H7 (cell line): ENCODE measurements around the gene PIN4. TPM values are rescaled to one million over a fixed set of nuclear protein-coding genes. Genes with fewer than 3 reads are reported as not detected.

ENCODE experiments used
- DNase-seq: peaks from one replicate; pipeline ENCODE4 v3.0.0; 2012
- H3K27me3 ChIP-seq: 2 replicates; pipeline ENCODE4 v1.6.0; 2011; ENCODE audit warnings: mild to moderate bottlenecking, low read length; ENCODE audit not compliant: control insufficient read depth, insufficient read depth
- H3K36me3 ChIP-seq: replicated peaks from 2 replicates; pipeline ENCODE4 v1.5.1; 2011; ENCODE audit warnings: low read length; ENCODE audit not compliant: control insufficient read depth, insufficient read depth
- H3K4me3 ChIP-seq: 2 replicates; pipeline ENCODE4 v1.5.1; 2011; ENCODE audit warnings: low read depth, mild to moderate bottlenecking, control low read depth, low read length, moderate library complexity; ENCODE audit not compliant: insufficient read depth
- total RNA-seq: library from RNA; depleted of rRNA; stranded (reverse); fragments of >200 nt; shearing (Covaris generic); gene quantifications from 2 replicates; pipeline ENCODE4 v1.2.3, GENCODE V29; 2014; rRNA removed

The PIN4 gene
- 26.5 and 28.8 TPM in 2 replicates for total RNA-seq

GRCh38 chrX:72181178-72182125 lies at the start of gene PIN4:
PIN4 (plus strand) TSS chrX:72181757; CDS start chrX:72181786, 29 bp downstream.
- H3K4me3 ChIP-seq = peak within 1 kb of the TSS; percentile 87
- no peaks in the 10 kb centered on the region for H3K36me3 ChIP-seq
- no peaks in the 10 kb centered on the region for H3K27me3 ChIP-seq
- peak; percentile 86 for DNase-seq

- DNase-seq = no peak
- Histone ChIP-seq H3K27me3 (peaks cover 36% of the 10 kb centered on the region), H3K36me3 (no peaks in the 10 kb centered on the region; the same call in 1 of the 2 replicates), H3K4me3 (no peak overlapping the region; the same call in 1 of the 2 replicates)
Measured at GRCh38 chrX:72132456-72132855, 49.1 kb upstream of the PIN4 start.

- Histone ChIP-seq H3K27me3 (peaks cover 33% of the 10 kb centered on the region), H3K4me3 (no peak overlapping the region), H3K36me3 (no peaks in the 10 kb centered on the region; the same call in none of the 2 replicates)
- DNase-seq = no peak
Measured at GRCh38 chrX:72133851-72134546, 47.6 kb upstream of the PIN4 start.

- H3K36me3 ChIP-seq = peaks cover 5% of the 10 kb centered on the region
- no peak overlapping the region for H3K4me3 ChIP-seq
- DNase-seq = no peak
- no peaks in the 10 kb centered on the region for H3K27me3 ChIP-seq
Measured at GRCh38 chrX:72137846-72138495, 43.6 kb upstream of the PIN4 start.

GRCh38 chrX:72139538-72139937 lies 42.0 kb upstream of the PIN4 start:
- no peaks in the 10 kb centered on the region for H3K27me3 ChIP-seq
- no peak for DNase-seq
- H3K4me3 ChIP-seq = no peak overlapping the region
- H3K36me3 ChIP-seq = peaks cover 5% of the 10 kb centered on the region; the same call in 1 of the 2 replicates

- H3K27me3 ChIP-seq = no peaks in the 10 kb centered on the region
- H3K4me3 ChIP-seq = no peak overlapping the region
- H3K36me3 ChIP-seq = peaks cover 5% of the 10 kb centered on the region; the same call in 1 of the 2 replicates
- no peak for DNase-seq
Measured at GRCh38 chrX:72141372-72142004, 40.1 kb upstream of the PIN4 start.

- Histone ChIP-seq H3K36me3 (peaks cover 5% of the 10 kb centered on the region; the same call in 1 of the 2 replicates), H3K27me3 (no peaks in the 10 kb centered on the region), H3K4me3 (no peak overlapping the region)
- no peak for DNase-seq
Measured at GRCh38 chrX:72142094-72142793, 39.3 kb upstream of the PIN4 start.

- Histone ChIP-seq H3K36me3 (peaks cover 5% of the 10 kb centered on the region; the same call in 1 of the 2 replicates), H3K27me3 (no peaks in the 10 kb centered on the region), H3K4me3 (no peak overlapping the region)
- DNase-seq = no peak
Measured at GRCh38 chrX:72142794-72143608, 38.6 kb upstream of the PIN4 start.

- Histone ChIP-seq H3K27me3 (no peaks in the 10 kb centered on the region), H3K4me3 (no peak overlapping the region), H3K36me3 (peaks cover 5% of the 10 kb centered on the region; the same call in 1 of the 2 replicates)
- DNase-seq = no peak
Measured at GRCh38 chrX:72143609-72143907, 38.0 kb upstream of the PIN4 start.

GRCh38 chrX:72145181-72145580 lies 36.4 kb upstream of the PIN4 start:
- no peaks in the 10 kb centered on the region; the same call in 1 of the 2 replicates for H3K36me3 ChIP-seq
- no peaks in the 10 kb centered on the region for H3K27me3 ChIP-seq
- H3K4me3 ChIP-seq = no peak overlapping the region
- DNase-seq = no peak

- H3K4me3 ChIP-seq = no peak overlapping the region
- no peak for DNase-seq
- no peaks in the 10 kb centered on the region for H3K27me3 ChIP-seq
- no peaks in the 10 kb centered on the region for H3K36me3 ChIP-seq
Measured at GRCh38 chrX:72146527-72146926, 35.0 kb upstream of the PIN4 start.

- no peak for DNase-seq
- Histone ChIP-seq H3K36me3 (no peaks in the 10 kb centered on the region), H3K27me3 (no peaks in the 10 kb centered on the region), H3K4me3 (no peak overlapping the region)
Measured at GRCh38 chrX:72158773-72159172, 22.8 kb upstream of the PIN4 start.

- Histone ChIP-seq H3K4me3 (no peak overlapping the region), H3K27me3 (no peaks in the 10 kb centered on the region), H3K36me3 (no peaks in the 10 kb centered on the region)
- DNase-seq = no peak
Measured at GRCh38 chrX:72159769-72160168, 21.8 kb upstream of the PIN4 start.
